HG03469 (cell line): ENCODE results near the gene DAAM2.

Experiments
- ATAC-seq: cut with Tn5 transposase; IDR thresholded peaks from one replicate; pipeline ENCODE4 v1.9.1; 2021; ENCODE audit warnings: mild to moderate bottlenecking, moderate library complexity, moderate number of reproducible peaks; ENCODE audit not compliant: unreplicated experiment

Gene DAAM2

GRCh38 chr6:39925191-39925930 lies 133.2 kb downstream of the DAAM2 start:
- no peak for ATAC-seq

GRCh38 chr6:39925931-39926290 lies 133.7 kb downstream of the DAAM2 start:
- ATAC-seq = no peak

GRCh38 chr6:39926668-39927067 lies 134.5 kb downstream of the DAAM2 start:
- ATAC-seq = no peak

- ATAC-seq = no peak
These were observed 135.0 kb downstream of the DAAM2 start for GRCh38 chr6:39927159-39927558.

GRCh38 chr6:39929039-39929732 lies 137.0 kb downstream of the DAAM2 start:
- ATAC-seq = no peak

GRCh38 chr6:39929733-39930461 lies 137.7 kb downstream of the DAAM2 start:
- no peak for ATAC-seq

GRCh38 chr6:39930540-39930939 lies 138.4 kb downstream of the DAAM2 start:
- no peak for ATAC-seq

GRCh38 chr6:39931607-39932006 lies 139.4 kb downstream of the DAAM2 start:
- no peak for ATAC-seq

- no peak for ATAC-seq
These were observed 140.3 kb downstream of the DAAM2 start for GRCh38 chr6:39932386-39932910.

- no peak for ATAC-seq
These were observed 141.5 kb downstream of the DAAM2 start for GRCh38 chr6:39933669-39934130.

- no peak for ATAC-seq
These were observed 142.1 kb downstream of the DAAM2 start, which contains the start of gene MOCS1 for GRCh38 chr6:39934131-39934757. Gene MOCS1, minus strand, starts transcription at chr6:39934462. Its CDS starts 45 bp downstream, at chr6:39934417.

- no peak for ATAC-seq
These were observed 143.1 kb downstream of the DAAM2 start for GRCh38 chr6:39935241-39935640.

GRCh38 chr6:39936857-39937256 lies 144.7 kb downstream of the DAAM2 start:
- no peak for ATAC-seq

GRCh38 chr6:39937686-39938333 lies 145.6 kb downstream of the DAAM2 start:
- no peak for ATAC-seq

GRCh38 chr6:39938773-39939654 lies 146.8 kb downstream of the DAAM2 start:
- no peak for ATAC-seq

- no peak for ATAC-seq
These were observed 149.0 kb downstream of the DAAM2 start for GRCh38 chr6:39941138-39941537.

GRCh38 chr6:39941820-39942219 lies 149.6 kb downstream of the DAAM2 start:
- no peak for ATAC-seq

GRCh38 chr6:39942903-39943580 lies 150.9 kb downstream of the DAAM2 start:
- ATAC-seq = no peak

- ATAC-seq = no peak
These were observed 153.4 kb downstream of the DAAM2 start for GRCh38 chr6:39945626-39946025.
